GM12865 (cell line): Measurements from ENCODE around the gene TMEM38A.
"Not testable (repeated sequence)": the region's sequence is repeated elsewhere in the genome, so short reads cannot be mapped to it uniquely, and the experiment has no call there.

ENCODE experiments used
- DNase-seq: peaks from one replicate; pipeline ENCODE4 v3.0.0; 2010; ENCODE audit warnings: low read depth
- H3K4me3 ChIP-seq: 2 replicates; pipeline ENCODE4 v1.5.1; 2011; ENCODE audit warnings: mild to moderate bottlenecking, low read depth, low read length, control low read depth
- CTCF ChIP-seq: IDR thresholded peaks from 2 replicates; pipeline ENCODE4 v1.5.1; 2011; ENCODE audit warnings: low read length, control low read depth, low read depth, inconsistent platforms; ENCODE audit not compliant: insufficient read depth; ENCODE audit errors: missing control alignments

Gene TMEM38A

GRCh38 chr19:16650821-16651220 is 10.1 kb upstream of the TMEM38A start:
- no peak for TF ChIP-seq CTCF
- no peak for DNase-seq
- no peak overlapping the region for H3K4me3 ChIP-seq

- not testable (repeated sequence) for DNase-seq, H3K4me3 ChIP-seq
Observed at GRCh38 chr19:16651421-16652188, 9.3 kb upstream of the TMEM38A start.

- no peak for DNase-seq
- no peak overlapping the region for H3K4me3 ChIP-seq
- no peak for TF ChIP-seq CTCF
Observed at GRCh38 chr19:16652854-16653253, 8.1 kb upstream of the TMEM38A start.

GRCh38 chr19:16654140-16654539 is 6.8 kb upstream of the TMEM38A start:
- no peak overlapping the region for H3K4me3 ChIP-seq
- TF ChIP-seq CTCF: no peak
- DNase-seq: no peak

GRCh38 chr19:16654627-16655026 is 6.3 kb upstream of the TMEM38A start:
- no peak for DNase-seq
- no peak overlapping the region for H3K4me3 ChIP-seq
- no peak for TF ChIP-seq CTCF

- H3K4me3 ChIP-seq: no peak overlapping the region
- TF ChIP-seq CTCF: no peak
- DNase-seq: no peak
Observed at GRCh38 chr19:16655727-16656126, 5.2 kb upstream of the TMEM38A start.

GRCh38 chr19:16657384-16657783 is 3.6 kb upstream of the TMEM38A start:
- H3K4me3 ChIP-seq: no peak overlapping the region
- TF ChIP-seq CTCF: no peak
- DNase-seq: no peak
